Measurements from ENCODE around the gene PRICKLE4.

The PRICKLE4 gene

DNA sequence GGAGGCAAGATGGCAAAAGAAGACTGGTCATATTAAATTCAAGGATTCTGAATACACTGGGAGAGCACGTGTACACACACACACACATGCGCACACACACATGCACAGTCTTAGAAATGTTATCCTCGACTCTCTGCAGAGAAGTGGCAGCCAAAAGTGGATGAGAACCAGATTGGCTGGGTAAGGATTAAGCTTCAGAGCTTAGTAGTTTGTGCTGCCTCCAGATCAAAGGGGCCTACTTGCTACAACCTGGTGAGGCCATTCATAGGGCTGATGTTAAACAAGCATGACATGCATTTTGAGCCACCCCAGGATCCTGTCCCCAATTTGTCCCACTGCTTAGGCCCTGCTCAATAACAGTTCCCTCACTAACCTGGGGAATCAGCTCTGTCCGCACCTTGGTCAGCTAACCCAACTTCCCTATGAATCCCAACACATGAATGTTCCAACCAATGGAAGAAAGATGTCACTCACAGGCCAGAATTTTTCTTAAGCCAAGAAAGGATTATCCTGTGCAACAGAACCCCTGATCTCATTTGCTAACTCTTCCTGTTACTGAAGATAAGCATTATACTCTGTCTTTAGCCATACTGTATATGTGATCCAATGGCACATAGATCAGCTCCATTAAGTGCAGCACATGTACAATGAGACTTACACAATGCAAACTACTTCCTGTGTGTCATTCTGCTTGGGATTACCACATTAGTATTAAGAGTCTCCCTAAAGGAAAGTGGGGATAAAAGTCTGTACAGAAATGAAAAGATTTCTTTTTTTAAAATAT lies 37.9 kb downstream of the PRICKLE4 start:
- no peak for TF ChIP-seq ZFP30 (CRISPR knock-in tag; IDR thresholded peaks at IDR 0.05)
- TF ChIP-seq, protein P1, sequence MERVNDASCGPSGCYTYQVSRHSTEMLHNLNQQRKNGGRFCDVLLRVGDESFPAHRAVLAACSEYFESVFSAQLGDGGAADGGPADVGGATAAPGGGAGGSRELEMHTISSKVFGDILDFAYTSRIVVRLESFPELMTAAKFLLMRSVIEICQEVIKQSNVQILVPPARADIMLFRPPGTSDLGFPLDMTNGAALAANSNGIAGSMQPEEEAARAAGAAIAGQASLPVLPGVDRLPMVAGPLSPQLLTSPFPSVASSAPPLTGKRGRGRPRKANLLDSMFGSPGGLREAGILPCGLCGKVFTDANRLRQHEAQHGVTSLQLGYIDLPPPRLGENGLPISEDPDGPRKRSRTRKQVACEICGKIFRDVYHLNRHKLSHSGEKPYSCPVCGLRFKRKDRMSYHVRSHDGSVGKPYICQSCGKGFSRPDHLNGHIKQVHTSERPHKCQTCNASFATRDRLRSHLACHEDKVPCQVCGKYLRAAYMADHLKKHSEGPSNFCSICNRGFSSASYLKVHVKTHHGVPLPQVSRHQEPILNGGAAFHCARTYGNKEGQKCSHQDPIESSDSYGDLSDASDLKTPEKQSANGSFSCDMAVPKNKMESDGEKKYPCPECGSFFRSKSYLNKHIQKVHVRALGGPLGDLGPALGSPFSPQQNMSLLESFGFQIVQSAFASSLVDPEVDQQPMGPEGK (CRISPR knock-in tag; IDR thresholded peaks at IDR 0.05; ENCODE audit: borderline replicate concordance), result no peak
- TF ChIP-seq, protein P2, sequence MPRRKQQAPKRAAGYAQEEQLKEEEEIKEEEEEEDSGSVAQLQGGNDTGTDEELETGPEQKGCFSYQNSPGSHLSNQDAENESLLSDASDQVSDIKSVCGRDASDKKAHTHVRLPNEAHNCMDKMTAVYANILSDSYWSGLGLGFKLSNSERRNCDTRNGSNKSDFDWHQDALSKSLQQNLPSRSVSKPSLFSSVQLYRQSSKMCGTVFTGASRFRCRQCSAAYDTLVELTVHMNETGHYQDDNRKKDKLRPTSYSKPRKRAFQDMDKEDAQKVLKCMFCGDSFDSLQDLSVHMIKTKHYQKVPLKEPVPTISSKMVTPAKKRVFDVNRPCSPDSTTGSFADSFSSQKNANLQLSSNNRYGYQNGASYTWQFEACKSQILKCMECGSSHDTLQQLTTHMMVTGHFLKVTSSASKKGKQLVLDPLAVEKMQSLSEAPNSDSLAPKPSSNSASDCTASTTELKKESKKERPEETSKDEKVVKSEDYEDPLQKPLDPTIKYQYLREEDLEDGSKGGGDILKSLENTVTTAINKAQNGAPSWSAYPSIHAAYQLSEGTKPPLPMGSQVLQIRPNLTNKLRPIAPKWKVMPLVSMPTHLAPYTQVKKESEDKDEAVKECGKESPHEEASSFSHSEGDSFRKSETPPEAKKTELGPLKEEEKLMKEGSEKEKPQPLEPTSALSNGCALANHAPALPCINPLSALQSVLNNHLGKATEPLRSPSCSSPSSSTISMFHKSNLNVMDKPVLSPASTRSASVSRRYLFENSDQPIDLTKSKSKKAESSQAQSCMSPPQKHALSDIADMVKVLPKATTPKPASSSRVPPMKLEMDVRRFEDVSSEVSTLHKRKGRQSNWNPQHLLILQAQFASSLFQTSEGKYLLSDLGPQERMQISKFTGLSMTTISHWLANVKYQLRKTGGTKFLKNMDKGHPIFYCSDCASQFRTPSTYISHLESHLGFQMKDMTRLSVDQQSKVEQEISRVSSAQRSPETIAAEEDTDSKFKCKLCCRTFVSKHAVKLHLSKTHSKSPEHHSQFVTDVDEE (CRISPR knock-in tag; IDR thresholded peaks at IDR 0.05), result no peak
- ATAC-seq, result no peak

DNA sequence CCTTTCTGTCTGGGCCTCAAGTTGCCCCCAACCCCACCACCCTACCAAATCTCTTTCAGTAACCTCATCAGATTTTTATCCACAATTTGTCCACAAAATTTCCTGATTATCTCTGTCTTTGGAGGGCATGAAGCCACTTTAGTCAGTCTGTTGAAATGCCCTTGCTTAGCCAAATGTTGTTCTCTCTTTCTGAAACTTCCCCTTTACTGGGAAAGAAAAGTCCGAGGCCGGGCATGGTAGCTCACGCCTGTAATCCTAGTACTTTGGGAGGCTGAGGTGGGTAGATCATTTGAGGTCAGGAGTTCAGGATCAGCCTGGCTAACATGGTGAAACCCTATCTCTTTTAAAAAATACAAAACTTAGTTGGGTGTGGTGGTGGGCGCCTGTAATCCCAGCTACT lies 40.7 kb downstream of the PRICKLE4 start:
- ATAC-seq, result no peak
- TF ChIP-seq, protein P2 (CRISPR knock-in tag; IDR thresholded peaks at IDR 0.05), result no peak
- TF ChIP-seq CSDC2 (CRISPR knock-in tag; IDR thresholded peaks at IDR 0.05), result no peak
- no peak for TF ChIP-seq ZNF70 (CRISPR knock-in tag; IDR thresholded peaks at IDR 0.05)
- TF ChIP-seq GLIS3 (CRISPR knock-in tag; IDR thresholded peaks at IDR 0.05), result no peak
- no peak for TF ChIP-seq OSR1 (CRISPR knock-in tag; IDR thresholded peaks at IDR 0.05)
- no peak for TF ChIP-seq TCF4 (CRISPR knock-in tag; IDR thresholded peaks at IDR 0.05; ENCODE audit: borderline replicate concordance)
- TF ChIP-seq, protein P1 (CRISPR knock-in tag; IDR thresholded peaks at IDR 0.05; ENCODE audit: borderline replicate concordance), result no peak
- no peak for TF ChIP-seq SNAI2 (CRISPR knock-in tag; IDR thresholded peaks at IDR 0.05)
- TF ChIP-seq, protein P3, sequence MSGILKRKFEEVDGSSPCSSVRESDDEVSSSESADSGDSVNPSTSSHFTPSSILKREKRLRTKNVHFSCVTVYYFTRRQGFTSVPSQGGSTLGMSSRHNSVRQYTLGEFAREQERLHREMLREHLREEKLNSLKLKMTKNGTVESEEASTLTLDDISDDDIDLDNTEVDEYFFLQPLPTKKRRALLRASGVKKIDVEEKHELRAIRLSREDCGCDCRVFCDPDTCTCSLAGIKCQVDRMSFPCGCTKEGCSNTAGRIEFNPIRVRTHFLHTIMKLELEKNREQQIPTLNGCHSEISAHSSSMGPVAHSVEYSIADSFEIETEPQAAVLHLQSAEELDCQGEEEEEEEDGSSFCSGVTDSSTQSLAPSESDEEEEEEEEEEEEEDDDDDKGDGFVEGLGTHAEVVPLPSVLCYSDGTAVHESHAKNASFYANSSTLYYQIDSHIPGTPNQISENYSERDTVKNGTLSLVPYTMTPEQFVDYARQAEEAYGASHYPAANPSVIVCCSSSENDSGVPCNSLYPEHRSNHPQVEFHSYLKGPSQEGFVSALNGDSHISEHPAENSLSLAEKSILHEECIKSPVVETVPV (CRISPR knock-in tag; IDR thresholded peaks at IDR 0.05), result no peak
- TF ChIP-seq PPARA (CRISPR knock-in tag; IDR thresholded peaks at IDR 0.05; ENCODE audit: borderline replicate concordance), result no peak
- TF ChIP-seq, protein P4, sequence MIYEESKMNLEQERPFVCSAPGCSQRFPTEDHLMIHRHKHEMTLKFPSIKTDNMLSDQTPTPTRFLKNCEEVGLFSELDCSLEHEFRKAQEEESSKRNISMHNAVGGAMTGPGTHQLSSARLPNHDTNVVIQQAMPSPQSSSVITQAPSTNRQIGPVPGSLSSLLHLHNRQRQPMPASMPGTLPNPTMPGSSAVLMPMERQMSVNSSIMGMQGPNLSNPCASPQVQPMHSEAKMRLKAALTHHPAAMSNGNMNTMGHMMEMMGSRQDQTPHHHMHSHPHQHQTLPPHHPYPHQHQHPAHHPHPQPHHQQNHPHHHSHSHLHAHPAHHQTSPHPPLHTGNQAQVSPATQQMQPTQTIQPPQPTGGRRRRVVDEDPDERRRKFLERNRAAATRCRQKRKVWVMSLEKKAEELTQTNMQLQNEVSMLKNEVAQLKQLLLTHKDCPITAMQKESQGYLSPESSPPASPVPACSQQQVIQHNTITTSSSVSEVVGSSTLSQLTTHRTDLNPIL (CRISPR knock-in tag; IDR thresholded peaks at IDR 0.05; ENCODE audit: low read depth), result no peak
- TF ChIP-seq ZNF565 (CRISPR knock-in tag; conservative IDR thresholded peaks at IDR 0.05; ENCODE audit: low read depth), result no peak
- TF ChIP-seq ZC3H10 (CRISPR knock-in tag; IDR thresholded peaks at IDR 0.05), result no peak
- no peak for TF ChIP-seq BACH2 (CRISPR knock-in tag; IDR thresholded peaks at IDR 0.05; ENCODE audit: borderline replicate concordance)
- no peak for TF ChIP-seq ZNF8 (CRISPR knock-in tag; IDR thresholded peaks at IDR 0.05)
